Measurements from ENCODE around the gene PARG.
A peak's percentile ranks its signal among the peaks of the same experiment; 100 is the strongest.
"Not testable (repeated sequence)": the region's sequence is repeated elsewhere in the genome, so short reads cannot be mapped to it uniquely, and the experiment has no call there.

The PARG gene

GRCh38 chr10:49910295-49910694 lies 31.5 kb downstream of the PARG start:
- not testable (repeated sequence) for H3K4me3 ChIP-seq (ENCODE audit: control insufficient read depth, low read depth, low read length); DNase-seq (ENCODE audit: low read depth)

- not testable (repeated sequence) for H3K4me3 ChIP-seq (ENCODE audit: control insufficient read depth, low read depth, low read length); DNase-seq (ENCODE audit: low read depth)
Measured at GRCh38 chr10:49908290-49909080, 33.3 kb downstream of the PARG start.

GRCh38 chr10:49903829-49904228 lies 38.0 kb downstream of the PARG start:
- H3K4me3 ChIP-seq (ENCODE audit: control insufficient read depth, low read depth, low read length); DNase-seq (ENCODE audit: low read depth): not testable (repeated sequence)

GRCh38 chr10:49900406-49900805 lies 41.4 kb downstream of the PARG start:
- not testable (repeated sequence) for H3K4me3 ChIP-seq (ENCODE audit: control insufficient read depth, low read depth, low read length); DNase-seq (ENCODE audit: low read depth)

GRCh38 chr10:49899999-49900398 lies 41.8 kb downstream of the PARG start:
- not testable (repeated sequence) for DNase-seq (ENCODE audit: low read depth); H3K4me3 ChIP-seq (ENCODE audit: control insufficient read depth, low read depth, low read length)

GRCh38 chr10:49890025-49890424 lies 51.8 kb downstream of the PARG start:
- H3K4me3 ChIP-seq (ENCODE audit: control insufficient read depth, low read depth, low read length); DNase-seq (ENCODE audit: low read depth): not testable (repeated sequence)
- peak; percentile 1 for TF ChIP-seq CTCF (conservative IDR thresholded peaks at IDR 0.05; ENCODE audit: control insufficient read depth, insufficient read depth, low read depth, low read length)

- DNase-seq (ENCODE audit: low read depth); H3K4me3 ChIP-seq (ENCODE audit: control insufficient read depth, low read depth, low read length): not testable (repeated sequence)
Measured at GRCh38 chr10:49884739-49885331, 57.0 kb downstream of the PARG start.

- DNase-seq (ENCODE audit: low read depth); H3K4me3 ChIP-seq (ENCODE audit: control insufficient read depth, low read depth, low read length): not testable (repeated sequence)
Measured at GRCh38 chr10:49883852-49884251, 58.0 kb downstream of the PARG start.

GRCh38 chr10:49882327-49882726 lies 59.5 kb downstream of the PARG start:
- DNase-seq (ENCODE audit: low read depth); H3K4me3 ChIP-seq (ENCODE audit: control insufficient read depth, low read depth, low read length): not testable (repeated sequence)

- DNase-seq (ENCODE audit: low read depth); H3K4me3 ChIP-seq (ENCODE audit: control insufficient read depth, low read depth, low read length): not testable (repeated sequence)
Measured at GRCh38 chr10:49872740-49873139, 69.1 kb downstream of the PARG start.

- H3K4me3 ChIP-seq (ENCODE audit: control insufficient read depth, low read depth, low read length); DNase-seq (ENCODE audit: low read depth): not testable (repeated sequence)
Measured at GRCh38 chr10:49871462-49871861, 70.4 kb downstream of the PARG start.

- DNase-seq (ENCODE audit: low read depth); H3K4me3 ChIP-seq (ENCODE audit: control insufficient read depth, low read depth, low read length): not testable (repeated sequence)
Measured at GRCh38 chr10:49859933-49860332, 81.9 kb downstream of the PARG start.

- not testable (repeated sequence) for H3K4me3 ChIP-seq (ENCODE audit: control insufficient read depth, low read depth, low read length); DNase-seq (ENCODE audit: low read depth)
Measured at GRCh38 chr10:49858697-49859382, 83.0 kb downstream of the PARG start.

GRCh38 chr10:49849520-49849919 lies 92.3 kb downstream of the PARG start:
- H3K4me3 ChIP-seq (ENCODE audit: control insufficient read depth, low read depth, low read length); DNase-seq (ENCODE audit: low read depth): not testable (repeated sequence)

Data from fibroblast of mammary gland (primary cell).